GM18517 (cell line): Measurements from ENCODE around the gene TRPM3.

Experiments
- ATAC-seq: cut with Tn5 transposase; IDR thresholded peaks from one replicate; pipeline ENCODE4 v1.9.1; 2021; ENCODE audit warnings: mild to moderate bottlenecking, moderate library complexity; ENCODE audit not compliant: unreplicated experiment

TRPM3 gene

GRCh38 chr9:70590315-70590677, 531.1 kb downstream of the TRPM3 start:
- no peak for ATAC-seq

GRCh38 chr9:70589571-70590314, 531.7 kb downstream of the TRPM3 start:
- no peak for ATAC-seq

GRCh38 chr9:70588999-70589398, 532.4 kb downstream of the TRPM3 start:
- no peak for ATAC-seq

- ATAC-seq = no peak
Observed at GRCh38 chr9:70588381-70588780, 533.0 kb downstream of the TRPM3 start.

GRCh38 chr9:70587201-70587600, 534.2 kb downstream of the TRPM3 start:
- ATAC-seq = no peak

- no peak for ATAC-seq
Observed at GRCh38 chr9:70586476-70586875, 534.9 kb downstream of the TRPM3 start.

- no peak for ATAC-seq
Observed at GRCh38 chr9:70581955-70582350, 539.5 kb downstream of the TRPM3 start.

- no peak for ATAC-seq
Observed at GRCh38 chr9:70581214-70581954, 540.0 kb downstream of the TRPM3 start.

- no peak for ATAC-seq
Observed at GRCh38 chr9:70580606-70581195, 540.7 kb downstream of the TRPM3 start.

GRCh38 chr9:70579686-70580085, 541.7 kb downstream of the TRPM3 start:
- no peak for ATAC-seq

GRCh38 chr9:70578720-70579119, 542.7 kb downstream of the TRPM3 start:
- no peak for ATAC-seq

- ATAC-seq = no peak
Observed at GRCh38 chr9:70577671-70578070, 543.8 kb downstream of the TRPM3 start.

- no peak for ATAC-seq
Observed at GRCh38 chr9:70576116-70576515, 545.3 kb downstream of the TRPM3 start.

- no peak for ATAC-seq
Observed at GRCh38 chr9:70574151-70574837, 547.1 kb downstream of the TRPM3 start.

- no peak for ATAC-seq
Observed at GRCh38 chr9:70573308-70573707, 548.1 kb downstream of the TRPM3 start.

GRCh38 chr9:70571258-70571657, 550.2 kb downstream of the TRPM3 start:
- ATAC-seq = no peak

- ATAC-seq = no peak
Observed at GRCh38 chr9:70569791-70570190, 551.6 kb downstream of the TRPM3 start.

GRCh38 chr9:70569070-70569772, 552.2 kb downstream of the TRPM3 start:
- no peak for ATAC-seq

GRCh38 chr9:70567511-70567910, 553.9 kb downstream of the TRPM3 start:
- no peak for ATAC-seq

GRCh38 chr9:70566751-70567150, 554.7 kb downstream of the TRPM3 start:
- ATAC-seq = no peak

GRCh38 chr9:70566066-70566465, 555.4 kb downstream of the TRPM3 start:
- no peak for ATAC-seq
